Body of pancreas (tissue), 4 donors: ENCODE measurements around the gene MAPK8IP3.

Source experiments
- POLR2A ChIP-seq, 3 donors: fragments of 450-650 bp; IDR thresholded peaks; one replicate each; pipeline ENCODE4 v1.6.1; 2016; ENCODE audit warnings: antibody characterized with exemption in 3 of 3, mild to moderate bottlenecking in 2 of 3
- TF ChIP-seq, protein P1 (sequence below), 7 experiments: fragments of 450-650 bp in 4 of 7; fragments of 200-600 bp in 3 of 7; sonication (generic) in 3 of 7; IDR thresholded peaks; one replicate each; pipeline ENCODE4 v1.5.1; 2016 to 2019; ENCODE audit warnings: antibody characterized with exemption in 7 of 7

GRCh38 chr16:1744338-1744840 is 38.4 kb downstream of the MAPK8IP3 start:
- TF ChIP-seq, protein P1, sequence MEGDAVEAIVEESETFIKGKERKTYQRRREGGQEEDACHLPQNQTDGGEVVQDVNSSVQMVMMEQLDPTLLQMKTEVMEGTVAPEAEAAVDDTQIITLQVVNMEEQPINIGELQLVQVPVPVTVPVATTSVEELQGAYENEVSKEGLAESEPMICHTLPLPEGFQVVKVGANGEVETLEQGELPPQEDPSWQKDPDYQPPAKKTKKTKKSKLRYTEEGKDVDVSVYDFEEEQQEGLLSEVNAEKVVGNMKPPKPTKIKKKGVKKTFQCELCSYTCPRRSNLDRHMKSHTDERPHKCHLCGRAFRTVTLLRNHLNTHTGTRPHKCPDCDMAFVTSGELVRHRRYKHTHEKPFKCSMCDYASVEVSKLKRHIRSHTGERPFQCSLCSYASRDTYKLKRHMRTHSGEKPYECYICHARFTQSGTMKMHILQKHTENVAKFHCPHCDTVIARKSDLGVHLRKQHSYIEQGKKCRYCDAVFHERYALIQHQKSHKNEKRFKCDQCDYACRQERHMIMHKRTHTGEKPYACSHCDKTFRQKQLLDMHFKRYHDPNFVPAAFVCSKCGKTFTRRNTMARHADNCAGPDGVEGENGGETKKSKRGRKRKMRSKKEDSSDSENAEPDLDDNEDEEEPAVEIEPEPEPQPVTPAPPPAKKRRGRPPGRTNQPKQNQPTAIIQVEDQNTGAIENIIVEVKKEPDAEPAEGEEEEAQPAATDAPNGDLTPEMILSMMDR (IDR thresholded peaks at IDR 0.05) = no peak
- no peak for TF ChIP-seq POLR2A (IDR thresholded peaks at IDR 0.05)
